ENCODE data around the gene WDR27.

- TF ChIP-seq, protein P1, sequence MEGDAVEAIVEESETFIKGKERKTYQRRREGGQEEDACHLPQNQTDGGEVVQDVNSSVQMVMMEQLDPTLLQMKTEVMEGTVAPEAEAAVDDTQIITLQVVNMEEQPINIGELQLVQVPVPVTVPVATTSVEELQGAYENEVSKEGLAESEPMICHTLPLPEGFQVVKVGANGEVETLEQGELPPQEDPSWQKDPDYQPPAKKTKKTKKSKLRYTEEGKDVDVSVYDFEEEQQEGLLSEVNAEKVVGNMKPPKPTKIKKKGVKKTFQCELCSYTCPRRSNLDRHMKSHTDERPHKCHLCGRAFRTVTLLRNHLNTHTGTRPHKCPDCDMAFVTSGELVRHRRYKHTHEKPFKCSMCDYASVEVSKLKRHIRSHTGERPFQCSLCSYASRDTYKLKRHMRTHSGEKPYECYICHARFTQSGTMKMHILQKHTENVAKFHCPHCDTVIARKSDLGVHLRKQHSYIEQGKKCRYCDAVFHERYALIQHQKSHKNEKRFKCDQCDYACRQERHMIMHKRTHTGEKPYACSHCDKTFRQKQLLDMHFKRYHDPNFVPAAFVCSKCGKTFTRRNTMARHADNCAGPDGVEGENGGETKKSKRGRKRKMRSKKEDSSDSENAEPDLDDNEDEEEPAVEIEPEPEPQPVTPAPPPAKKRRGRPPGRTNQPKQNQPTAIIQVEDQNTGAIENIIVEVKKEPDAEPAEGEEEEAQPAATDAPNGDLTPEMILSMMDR (IDR thresholded peaks at IDR 0.05) = no peak
- TF ChIP-seq POLR2A (IDR thresholded peaks at IDR 0.05) = no peak
Observed at GRCh38 chr6:169566961-169567750, 134.7 kb downstream of the WDR27 start.
